HEK293 (cell line): ENCODE measurements around the gene CCNYL1.

ENCODE experiments used
- CTCF ChIA-PET: fragments of 350-600 bp; formaldehyde crosslinking; extraction: SDS; loops from one replicate; lab custom pipeline; 2021; ENCODE audit warnings: antibody characterized with exemption; lab: Yijun Ruan, JAX
- POLR2A ChIA-PET: fragments of 300-600 bp; formaldehyde crosslinking; extraction: SDS; loops from one replicate; lab custom pipeline; 2020; ENCODE audit warnings: antibody characterized with exemption, inconsistent platforms; lab: Yijun Ruan, JAX
- H3K27ac ChIP-seq: fragments of 200-500 bp; sonication (Bioruptor generic); 2 replicates; pipeline ENCODE4 v1.5.1; 2014; ENCODE audit warnings: low read depth, low read length, control low read depth, inconsistent platforms; ENCODE audit errors: extremely low read depth
- H3K36me3 ChIP-seq, 2 experiments: fragments of 200-500 bp in 1 of 2; sonication (Bioruptor generic) in 1 of 2; 1 replicate in 1 of 2; 2 replicates in 1 of 2; pipeline ENCODE4 v1.5.1; 2014 to 2017; ENCODE audit warnings: inconsistent platforms in 2 of 2, low read length in 2 of 2; ENCODE audit not compliant: control insufficient read depth in 2 of 2, insufficient read depth in 1 of 2
- H3K4me1 ChIP-seq: fragments of 200-500 bp; sonication (Bioruptor generic); 2 replicates; pipeline ENCODE4 v1.5.1; 2014; ENCODE audit warnings: mild to moderate bottlenecking, low read length, inconsistent platforms; ENCODE audit not compliant: control insufficient read depth, insufficient read depth
- H3K4me3 ChIP-seq: 2 replicates; pipeline ENCODE4 v1.5.1; 2011; ENCODE audit warnings: low read depth, mild to moderate bottlenecking, control low read depth, low read length, moderate library complexity
- H3K9me3 ChIP-seq: fragments of 200-500 bp; sonication (Bioruptor generic); 2 replicates; pipeline ENCODE4 v1.5.1; 2014; ENCODE audit warnings: low read depth, low read length, inconsistent platforms; ENCODE audit not compliant: control insufficient read depth, insufficient read depth
- KLF7 ChIP-seq: fragments of 450-650 bp; formaldehyde crosslinking; IDR thresholded peaks from 2 replicates; pipeline ENCODE4 v1.5.1; 2016; ENCODE audit warnings: missing biosample characterization, missing genetic modification characterization, borderline replicate concordance
- KLF9 ChIP-seq: fragments of 450-650 bp; formaldehyde crosslinking; IDR thresholded peaks from 2 replicates; pipeline ENCODE4 v1.5.1; 2016; ENCODE audit warnings: missing biosample characterization, missing genetic modification characterization, low read depth
- OSR2 ChIP-seq: fragments of 450-650 bp; formaldehyde crosslinking; IDR thresholded peaks from 2 replicates; pipeline ENCODE4 v1.5.1; 2016; ENCODE audit warnings: missing biosample characterization, missing genetic modification characterization
- PATZ1 ChIP-seq: fragments of 450-650 bp; formaldehyde crosslinking; IDR thresholded peaks from 2 replicates; pipeline ENCODE4 v1.5.1; 2016; ENCODE audit warnings: missing biosample characterization, missing genetic modification characterization
- PRDM1 ChIP-seq: fragments of 450-650 bp; formaldehyde crosslinking; IDR thresholded peaks from 2 replicates; pipeline ENCODE4; 2016; ENCODE audit warnings: missing biosample characterization, missing genetic modification characterization
- PRDM2 ChIP-seq: fragments of 450-650 bp; formaldehyde crosslinking; IDR thresholded peaks from 2 replicates; pipeline ENCODE4 v1.5.1; 2016; ENCODE audit warnings: missing biosample characterization, missing genetic modification characterization, borderline replicate concordance
- SP7 ChIP-seq: fragments of 450-650 bp; formaldehyde crosslinking; IDR thresholded peaks from 2 replicates; pipeline ENCODE4 v1.5.1; 2016; ENCODE audit warnings: missing biosample characterization, missing genetic modification characterization
- ZNF175 ChIP-seq: fragments of 450-650 bp; formaldehyde crosslinking; IDR thresholded peaks from 2 replicates; pipeline ENCODE4 v1.5.1; 2016; ENCODE audit warnings: missing biosample characterization, missing genetic modification characterization
- ZNF24 ChIP-seq: fragments of 450-650 bp; formaldehyde crosslinking; IDR thresholded peaks from 2 replicates; pipeline ENCODE4 v1.5.1; 2016; ENCODE audit warnings: missing biosample characterization, missing genetic modification characterization
- ZNF311 ChIP-seq: fragments of 450-650 bp; formaldehyde crosslinking; IDR thresholded peaks from 2 replicates; pipeline ENCODE4 v1.5.1; 2017; ENCODE audit warnings: missing biosample characterization, missing genetic modification characterization, borderline replicate concordance
- ZNF335 ChIP-seq: fragments of 450-650 bp; formaldehyde crosslinking; conservative IDR thresholded peaks from 2 replicates; pipeline ENCODE4 v1.5.1; 2016; ENCODE audit warnings: missing biosample characterization, missing genetic modification characterization
- ZNF558 ChIP-seq: fragments of 450-650 bp; formaldehyde crosslinking; IDR thresholded peaks from 2 replicates; pipeline ENCODE4 v1.5.1; 2016; ENCODE audit warnings: missing biosample characterization, missing genetic modification characterization
- ZNF580 ChIP-seq: fragments of 450-650 bp; formaldehyde crosslinking; IDR thresholded peaks from 2 replicates; pipeline ENCODE4 v1.5.1; 2016; ENCODE audit warnings: missing biosample characterization, missing genetic modification characterization
- ZNF600 ChIP-seq: fragments of 450-650 bp; formaldehyde crosslinking; IDR thresholded peaks from 2 replicates; pipeline ENCODE4 v1.5.1; 2016; ENCODE audit warnings: missing biosample characterization, missing genetic modification characterization
- ZNF610 ChIP-seq: fragments of 450-650 bp; formaldehyde crosslinking; IDR thresholded peaks from 2 replicates; pipeline ENCODE4 v1.5.1; 2016; ENCODE audit warnings: missing biosample characterization, missing genetic modification characterization, borderline replicate concordance
- ZNF660 ChIP-seq: fragments of 450-650 bp; IDR thresholded peaks from 2 replicates; pipeline ENCODE4 v1.5.1; 2018; ENCODE audit warnings: missing biosample characterization, mild to moderate bottlenecking, missing genetic modification characterization
- ZNF707 ChIP-seq: fragments of 450-650 bp; formaldehyde crosslinking; IDR thresholded peaks from 2 replicates; pipeline ENCODE4 v1.5.1; 2016; ENCODE audit warnings: missing biosample characterization, missing genetic modification characterization
- ZSCAN23 ChIP-seq: fragments of 450-650 bp; formaldehyde crosslinking; IDR thresholded peaks from 2 replicates; pipeline ENCODE4 v1.5.1; 2016; ENCODE audit warnings: missing biosample characterization, missing genetic modification characterization

The CCNYL1 gene

GRCh38 chr2:207763303-207763917 lies 52.0 kb downstream of the CCNYL1 start:
- Histone ChIP-seq H3K4me1 (peaks cover 24% of the 10 kb centered on the region), H3K9me3 (no peaks in the 10 kb centered on the region)
- TF ChIP-seq ZNF558 (tag by site-specific recombination): no peak
- no peak for TF ChIP-seq ZNF175 (tag by site-specific recombination)
- no peak for TF ChIP-seq ZNF311 (tag by site-specific recombination)
- no peak for TF ChIP-seq ZNF580 (tag by site-specific recombination)
- TF ChIP-seq ZSCAN23: no peak
- TF ChIP-seq KLF7 (tag by site-specific recombination): no peak
- no peak for TF ChIP-seq ZNF707 (tag by site-specific recombination)
- TF ChIP-seq PRDM2 (tag by site-specific recombination): no peak
- TF ChIP-seq, all 188 proteins: peak for 0
- ChIA-PET POLR2A (interaction anchor here (1.0 kb wide), 1 partner anchor 29 kb away, joined by 3 read pairs; no protein-coding TSS in a partner anchor), CTCF (interaction anchor here (0.6 to 1.2 kb wide), 6 partner anchors 17 to 309 kb away, joined by 3 to 4 read pairs (median 3); no protein-coding TSS in a partner anchor)
- no peak overlapping the region for H3K4me3 ChIP-seq
- H3K27ac ChIP-seq: no peak overlapping the region
- H3K36me3 ChIP-seq: peaks cover 0 to 44% of the 10 kb centered on the region in 2 experiments; a peak in 1 of 3 replicates

GRCh38 chr2:207764096-207764630 lies 52.7 kb downstream of the CCNYL1 start:
- POLR2A ChIA-PET: interaction anchor here (1.0 kb wide), 1 partner anchor 28 kb away, joined by 3 read pairs; no protein-coding TSS in a partner anchor
- Histone ChIP-seq H3K4me3 (no peak overlapping the region), H3K4me1 (peaks cover 24% of the 10 kb centered on the region)

GRCh38 chr2:207765547-207765946 lies 54.1 kb downstream of the CCNYL1 start:
- H3K4me3 ChIP-seq: no peak overlapping the region
- TF ChIP-seq ZNF24 (no peak), PRDM1 (no peak), KLF9 (tag by site-specific recombination) (0 out of 2 replicates have a peak, but pooled peaks have one; percentile 17), KLF7 (tag by site-specific recombination) (no peak), ZNF660 (tag by site-specific recombination) (no peak), ZNF335 (no peak), OSR2 (tag by site-specific recombination) (0 out of 2 replicates have a peak, but pooled peaks have one; percentile 11), SP7 (tag by site-specific recombination) (no peak), PATZ1 (tag by site-specific recombination) (no peak)
- no peaks in the 10 kb centered on the region for H3K9me3 ChIP-seq
- POLR2A ChIA-PET: interaction anchor here (0.6 to 1.0 kb wide), 3 partner anchors 10 to 93 kb away, joined by 3 to 4 read pairs (median 3); no protein-coding TSS in a partner anchor
- no peak overlapping the region for H3K27ac ChIP-seq
- CTCF ChIA-PET: interaction anchor here (0.5 to 1.8 kb wide), 4 partner anchors 19 to 275 kb away, joined by 3 to 8 read pairs (median 5); no protein-coding TSS in a partner anchor
- H3K4me1 ChIP-seq: peaks cover 24% of the 10 kb centered on the region
- peaks cover 0 to 36% of the 10 kb centered on the region in 2 experiments; a peak in 1 of 3 replicates for H3K36me3 ChIP-seq

More at GRCh38 chr2:207764096-207764630, 52.7 kb downstream of the CCNYL1 start:
- no peak overlapping the region for H3K27ac ChIP-seq
- H3K9me3 ChIP-seq: no peaks in the 10 kb centered on the region
- H3K36me3 ChIP-seq: peaks cover 0 to 44% of the 10 kb centered on the region in 2 experiments; a peak in 1 of 3 replicates
- CTCF ChIA-PET: interaction anchor here (0.7 to 1.2 kb wide), 3 partner anchors 58 to 210 kb away, joined by 3 to 4 read pairs (median 4); no protein-coding TSS in a partner anchor
- TF ChIP-seq ZNF610 (no peak), ZNF600 (0 out of 2 replicates have a peak, but pooled peaks have one; percentile 17)
- TF ChIP-seq, all 188 proteins: peak for 1
